KOPT-K1 (cell line): ENCODE results near the gene PSMF1.
"Not testable (repeated sequence)": the region's sequence is repeated elsewhere in the genome, so short reads cannot be mapped to it uniquely, and the experiment has no call there.

ENCODE experiments used
- H3K27ac ChIP-seq: fragments of 200-600 bp; sonication (generic); 2 replicates; pipeline ENCODE4 v1.5.1; 2016; ENCODE audit warnings: antibody characterized with exemption, mild to moderate bottlenecking, low read depth, low read length; ENCODE audit not compliant: poor library complexity, severe bottlenecking
- H3K36me3 ChIP-seq: fragments of 200-600 bp; sonication (generic); 2 replicates; pipeline ENCODE4 v1.5.1; 2017; ENCODE audit warnings: antibody characterized with exemption, mild to moderate bottlenecking, low read length, moderate library complexity; ENCODE audit not compliant: insufficient read depth
- H3K9me3 ChIP-seq: fragments of 200-600 bp; sonication (generic); 2 replicates; pipeline ENCODE4 v1.5.1; 2017; ENCODE audit warnings: antibody characterized with exemption, low read length, mild to moderate bottlenecking; ENCODE audit not compliant: insufficient read depth, poor library complexity, severe bottlenecking

The PSMF1 gene

GRCh38 chr20:1137236-1137635 lies 18.8 kb downstream of the PSMF1 start:
- peaks cover 94% of the 10 kb centered on the region for H3K36me3 ChIP-seq

GRCh38 chr20:1144401-1145172 lies 26.2 kb downstream of the PSMF1 start:
- H3K9me3 ChIP-seq = no peaks in the 10 kb centered on the region
- peaks cover 97% of the 10 kb centered on the region for H3K36me3 ChIP-seq
- H3K27ac ChIP-seq = no peak overlapping the region

More at GRCh38 chr20:1137236-1137635, 18.8 kb downstream of the PSMF1 start:
- Histone ChIP-seq H3K27ac (no peak overlapping the region), H3K9me3 (peaks cover 10% of the 10 kb centered on the region)

GRCh38 chr20:1146957-1147356 lies 28.6 kb downstream of the PSMF1 start:
- H3K36me3 ChIP-seq = peaks cover 94% of the 10 kb centered on the region
- no peaks in the 10 kb centered on the region for H3K9me3 ChIP-seq

GRCh38 chr20:1149812-1150211 lies 31.4 kb downstream of the PSMF1 start:
- H3K27ac ChIP-seq, H3K9me3 ChIP-seq: not testable (repeated sequence)
- peaks cover 97% of the 10 kb centered on the region for H3K36me3 ChIP-seq

More at GRCh38 chr20:1146957-1147356, 28.6 kb downstream of the PSMF1 start:
- H3K27ac ChIP-seq = no peak overlapping the region

- Histone ChIP-seq H3K36me3 (peaks cover 97% of the 10 kb centered on the region), H3K27ac (no peak overlapping the region), H3K9me3 (no peaks in the 10 kb centered on the region)
Observed at GRCh38 chr20:1150218-1150617, 31.8 kb downstream of the PSMF1 start.

GRCh38 chr20:1150968-1151367 lies 32.6 kb downstream of the PSMF1 start:
- no peak overlapping the region for H3K27ac ChIP-seq
- peaks cover 97% of the 10 kb centered on the region for H3K36me3 ChIP-seq
- no peaks in the 10 kb centered on the region for H3K9me3 ChIP-seq

GRCh38 chr20:1154226-1154625 lies 35.8 kb downstream of the PSMF1 start:
- peaks cover 87% of the 10 kb centered on the region for H3K36me3 ChIP-seq
- H3K27ac ChIP-seq = no peak overlapping the region
- no peaks in the 10 kb centered on the region for H3K9me3 ChIP-seq

GRCh38 chr20:1154691-1155090 lies 36.3 kb downstream of the PSMF1 start:
- Histone ChIP-seq H3K27ac (no peak overlapping the region), H3K36me3 (peaks cover 87% of the 10 kb centered on the region), H3K9me3 (no peaks in the 10 kb centered on the region)

- Histone ChIP-seq H3K9me3 (no peaks in the 10 kb centered on the region), H3K27ac (no peak overlapping the region), H3K36me3 (peaks cover 86% of the 10 kb centered on the region)
Observed at GRCh38 chr20:1155342-1155741, 36.9 kb downstream of the PSMF1 start.

- H3K36me3 ChIP-seq = peaks cover 88% of the 10 kb centered on the region
- H3K27ac ChIP-seq = no peak overlapping the region
- no peaks in the 10 kb centered on the region for H3K9me3 ChIP-seq
Observed at GRCh38 chr20:1160496-1160895, 42.1 kb downstream of the PSMF1 start.

- Histone ChIP-seq H3K36me3 (peaks cover 88% of the 10 kb centered on the region), H3K9me3 (no peaks in the 10 kb centered on the region), H3K27ac (no peak overlapping the region)
Observed at GRCh38 chr20:1160991-1161390, 42.6 kb downstream of the PSMF1 start.

GRCh38 chr20:1163105-1163504 lies 44.7 kb downstream of the PSMF1 start:
- Histone ChIP-seq H3K9me3 (no peaks in the 10 kb centered on the region), H3K36me3 (peaks cover 95% of the 10 kb centered on the region), H3K27ac (no peak overlapping the region)

- no peaks in the 10 kb centered on the region for H3K9me3 ChIP-seq
- H3K36me3 ChIP-seq = peaks cover 95% of the 10 kb centered on the region
- no peak overlapping the region for H3K27ac ChIP-seq
Observed at GRCh38 chr20:1163653-1164052, 45.3 kb downstream of the PSMF1 start.

- Histone ChIP-seq H3K36me3 (peaks cover 98% of the 10 kb centered on the region), H3K27ac (no peak overlapping the region), H3K9me3 (no peaks in the 10 kb centered on the region)
Observed at GRCh38 chr20:1164871-1165270, 46.5 kb downstream of the PSMF1 start.

GRCh38 chr20:1165521-1165920 lies 47.1 kb downstream of the PSMF1 start:
- Histone ChIP-seq H3K27ac (no peak overlapping the region), H3K9me3 (no peaks in the 10 kb centered on the region), H3K36me3 (peaks cover 99% of the 10 kb centered on the region)

GRCh38 chr20:1165941-1166340 lies 47.5 kb downstream of the PSMF1 start:
- Histone ChIP-seq H3K27ac (no peak overlapping the region), H3K36me3 (peaks cover 99% of the 10 kb centered on the region), H3K9me3 (no peaks in the 10 kb centered on the region)
